GM06990 (cell line): Measurements from ENCODE around the gene PSMA3.
A peak's percentile ranks its signal among the peaks of the same experiment; 100 is the strongest.

Source experiments
- DNase-seq: peaks from one replicate; pipeline ENCODE4 v3.0.0-alpha.2; 2011; ENCODE audit not compliant: insufficient read length; ENCODE audit errors: extremely low read depth
- H3K27me3 ChIP-seq: replicated peaks from 2 replicates; pipeline ENCODE4 v1.6.0; 2011; ENCODE audit warnings: low read length; ENCODE audit not compliant: control insufficient read depth, insufficient read depth
- H3K36me3 ChIP-seq: 2 replicates; pipeline ENCODE4 v1.5.1; 2011; ENCODE audit warnings: low read length; ENCODE audit not compliant: control insufficient read depth, insufficient read depth
- H3K4me3 ChIP-seq: replicated peaks from 2 replicates; pipeline ENCODE4 v1.5.1; 2011; ENCODE audit warnings: low read depth, mild to moderate bottlenecking, control low read depth, low read length
- TF ChIP-seq, protein P1 (sequence below): IDR thresholded peaks from 2 replicates; pipeline ENCODE4 v1.5.1; 2011; ENCODE audit warnings: low read length, control low read depth, mild to moderate bottlenecking, inconsistent platforms; ENCODE audit not compliant: insufficient read depth, poor library complexity, severe bottlenecking

Gene PSMA3

DNA sequence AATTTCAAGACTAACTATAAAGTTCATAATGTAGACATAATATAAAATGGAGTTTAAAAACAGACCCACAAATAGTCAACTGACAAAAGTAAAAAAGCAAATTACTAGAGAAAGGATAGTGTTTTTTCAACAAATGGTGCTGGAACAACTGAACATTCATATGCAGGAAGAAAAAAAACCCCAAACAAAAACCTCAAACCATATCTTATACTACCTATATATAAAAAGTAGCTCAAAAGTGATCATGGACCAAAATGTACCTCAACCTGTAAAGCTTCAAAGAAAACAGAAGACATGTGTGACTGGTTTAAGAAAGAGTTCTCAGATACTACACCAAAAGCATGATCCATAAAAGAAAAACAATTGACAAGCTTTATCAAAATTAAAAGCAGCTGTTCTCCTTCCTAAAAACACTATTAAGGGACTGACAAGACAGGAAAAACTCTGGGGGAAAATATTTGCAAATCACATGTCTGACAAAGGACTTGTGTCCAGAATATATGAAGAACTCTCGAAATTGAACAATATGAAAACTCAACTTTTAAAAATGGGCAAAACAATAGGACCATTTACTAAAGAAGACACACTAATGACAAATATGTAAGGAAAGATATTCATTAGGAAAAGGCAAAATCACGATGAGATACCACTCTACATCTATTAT is 31.0 kb downstream of the PSMA3 start:
- DNase-seq: no peak
- H3K27me3 ChIP-seq: no peaks in the 10 kb centered on the region
- TF ChIP-seq, protein P1, sequence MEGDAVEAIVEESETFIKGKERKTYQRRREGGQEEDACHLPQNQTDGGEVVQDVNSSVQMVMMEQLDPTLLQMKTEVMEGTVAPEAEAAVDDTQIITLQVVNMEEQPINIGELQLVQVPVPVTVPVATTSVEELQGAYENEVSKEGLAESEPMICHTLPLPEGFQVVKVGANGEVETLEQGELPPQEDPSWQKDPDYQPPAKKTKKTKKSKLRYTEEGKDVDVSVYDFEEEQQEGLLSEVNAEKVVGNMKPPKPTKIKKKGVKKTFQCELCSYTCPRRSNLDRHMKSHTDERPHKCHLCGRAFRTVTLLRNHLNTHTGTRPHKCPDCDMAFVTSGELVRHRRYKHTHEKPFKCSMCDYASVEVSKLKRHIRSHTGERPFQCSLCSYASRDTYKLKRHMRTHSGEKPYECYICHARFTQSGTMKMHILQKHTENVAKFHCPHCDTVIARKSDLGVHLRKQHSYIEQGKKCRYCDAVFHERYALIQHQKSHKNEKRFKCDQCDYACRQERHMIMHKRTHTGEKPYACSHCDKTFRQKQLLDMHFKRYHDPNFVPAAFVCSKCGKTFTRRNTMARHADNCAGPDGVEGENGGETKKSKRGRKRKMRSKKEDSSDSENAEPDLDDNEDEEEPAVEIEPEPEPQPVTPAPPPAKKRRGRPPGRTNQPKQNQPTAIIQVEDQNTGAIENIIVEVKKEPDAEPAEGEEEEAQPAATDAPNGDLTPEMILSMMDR: no peak
- peaks cover 10% of the 10 kb centered on the region for H3K36me3 ChIP-seq
- no peak overlapping the region for H3K4me3 ChIP-seq

DNA sequence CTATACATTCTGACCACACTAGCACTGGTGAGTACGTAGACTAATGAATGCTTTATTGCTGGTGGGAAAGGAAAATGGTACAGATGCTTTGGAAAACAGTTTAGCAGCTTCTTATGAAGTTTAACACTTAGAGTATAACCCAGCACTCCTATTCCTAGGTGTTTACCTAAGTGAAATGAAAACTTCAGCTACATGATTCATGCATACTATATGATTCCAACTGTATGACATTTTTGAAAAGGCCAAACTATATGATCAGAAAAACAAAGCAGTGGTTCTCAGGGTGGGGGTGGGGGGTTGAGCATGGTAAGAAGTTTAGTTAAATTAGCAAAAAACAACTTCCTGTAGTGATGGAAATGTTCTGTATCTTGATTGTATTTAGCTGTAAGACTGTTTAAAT is 31.6 kb downstream of the PSMA3 start:
- Histone ChIP-seq H3K36me3 (peaks cover 10% of the 10 kb centered on the region), H3K27me3 (no peaks in the 10 kb centered on the region), H3K4me3 (no peak overlapping the region)
- DNase-seq: no peak
- TF ChIP-seq, protein P1: no peak

DNA sequence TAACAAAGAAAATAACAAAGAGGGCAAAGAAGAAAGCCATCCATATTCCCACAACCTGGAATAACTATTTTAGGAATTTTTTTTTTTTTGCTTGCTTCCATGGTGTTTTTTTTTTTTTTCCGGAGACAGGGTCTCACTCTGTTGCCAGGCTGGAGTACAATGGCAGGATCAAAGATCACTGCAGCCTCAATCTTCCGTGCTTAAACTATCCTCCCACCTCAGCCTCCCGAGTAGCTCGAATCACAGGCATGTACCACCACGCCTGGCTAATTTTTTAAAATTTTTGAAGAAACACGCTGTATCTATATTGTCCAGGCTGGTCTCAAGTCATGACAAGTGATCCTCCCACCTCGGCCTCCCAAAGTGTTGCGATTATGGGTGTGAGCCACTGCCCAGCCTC is 33.5 kb downstream of the PSMA3 start:
- TF ChIP-seq, protein P1: no peak
- peaks cover 3% of the 10 kb centered on the region for H3K36me3 ChIP-seq
- no peak overlapping the region for H3K4me3 ChIP-seq
- no peaks in the 10 kb centered on the region for H3K27me3 ChIP-seq
- no peak for DNase-seq

DNA sequence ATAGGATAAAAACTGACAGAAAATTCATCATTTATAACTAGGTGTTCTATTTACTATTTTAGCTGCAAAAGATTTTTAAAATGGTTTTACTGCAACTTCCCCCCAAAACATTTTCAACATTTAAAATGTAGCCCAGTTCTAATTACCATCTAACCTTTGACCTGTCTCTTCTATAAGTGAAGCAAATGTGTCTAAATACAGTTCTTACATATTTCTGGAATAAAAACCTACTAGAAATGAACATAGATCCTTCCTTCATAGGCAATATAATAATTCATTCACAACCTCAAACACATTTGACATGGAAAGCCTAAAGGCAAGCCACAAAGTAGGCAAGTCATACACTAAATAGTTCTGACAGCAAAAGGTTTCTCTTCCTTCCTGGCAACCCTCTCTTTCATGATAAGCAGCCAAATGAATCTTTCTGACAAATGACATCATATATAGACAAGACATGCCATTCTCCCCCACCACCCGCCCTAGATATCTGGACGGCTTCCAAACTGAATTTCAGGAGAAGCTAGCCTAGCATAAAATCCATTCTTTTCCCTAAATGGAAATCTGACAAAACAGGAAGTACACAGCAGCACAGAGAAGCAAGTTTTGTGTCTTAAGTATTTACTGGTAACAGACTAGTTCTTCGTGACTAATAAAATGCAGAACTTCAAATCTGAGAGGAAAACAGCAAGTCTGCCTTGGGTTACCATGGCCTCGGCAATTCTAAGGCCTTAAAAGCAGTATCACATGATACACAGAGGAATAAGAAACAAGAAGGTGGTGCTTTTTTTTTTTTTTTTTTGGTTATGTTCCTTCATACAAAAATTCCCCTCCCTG is 36.5 kb downstream of the PSMA3 start:
- TF ChIP-seq, protein P1: no peak
- H3K4me3 ChIP-seq: no peak overlapping the region
- H3K36me3 ChIP-seq: no peaks in the 10 kb centered on the region; the same call in 1 of the 2 replicates
- no peaks in the 10 kb centered on the region for H3K27me3 ChIP-seq
- DNase-seq: peak; percentile 18

DNA sequence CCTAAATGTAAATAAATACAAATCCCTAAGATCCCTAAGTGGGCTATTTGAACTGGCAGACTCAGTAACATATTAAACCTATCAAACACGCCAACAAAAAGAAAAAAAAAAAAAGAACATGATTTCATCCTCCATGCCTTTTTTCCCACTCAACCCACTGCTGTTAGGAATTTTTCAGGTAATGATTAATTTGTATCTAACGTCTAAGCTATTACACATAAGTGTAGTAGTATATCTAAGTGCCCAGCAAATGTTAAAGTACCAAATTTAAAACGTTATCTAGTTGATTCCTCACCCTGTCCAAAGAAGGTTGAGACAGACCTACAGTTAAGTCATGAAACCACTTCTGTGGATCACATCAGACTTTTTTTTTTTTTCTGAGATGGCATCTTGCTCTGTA is 37.3 kb downstream of the PSMA3 start:
- Histone ChIP-seq H3K36me3 (no peaks in the 10 kb centered on the region; the same call in 1 of the 2 replicates), H3K4me3 (no peak overlapping the region)
- TF ChIP-seq, protein P1: no peak

More for the DNA sequence above, 37.3 kb downstream of the PSMA3 start:
- H3K27me3 ChIP-seq: no peaks in the 10 kb centered on the region
- DNase-seq: no peak
